Endothelial cell (in vitro differentiated cells): ENCODE results near the gene TNK2. TPM values are rescaled to one million over a fixed set of nuclear protein-coding genes. Genes with fewer than 3 reads are reported as not detected.
A peak's percentile ranks its signal among the peaks of the same experiment; 100 is the strongest.

ENCODE experiments used
- DNase-seq: peaks from one replicate; pipeline ENCODE4 v3.0.0; 2021; ENCODE audit warnings: low spot score
- H3K27ac Mint-ChIP-seq: one replicate; pipeline ENCODE4 v1.8.0; 2021; ENCODE audit warnings: mixed read lengths, inconsistent platforms; ENCODE audit not compliant: unreplicated experiment
- H3K27me3 Mint-ChIP-seq: one replicate; pipeline ENCODE4 v1.8.0; 2021; ENCODE audit warnings: mild to moderate bottlenecking, moderate library complexity, mixed read lengths, inconsistent platforms; ENCODE audit not compliant: unreplicated experiment
- H3K36me3 Mint-ChIP-seq: one replicate; pipeline ENCODE4 v1.8.0; 2021; ENCODE audit warnings: mild to moderate bottlenecking, low read depth, mixed read lengths, inconsistent platforms; ENCODE audit not compliant: unreplicated experiment
- H3K4me1 Mint-ChIP-seq: one replicate; pipeline ENCODE4 v1.8.0; 2021; ENCODE audit warnings: mild to moderate bottlenecking, mixed read lengths, inconsistent platforms; ENCODE audit not compliant: unreplicated experiment
- H3K4me3 Mint-ChIP-seq: one replicate; pipeline ENCODE4 v1.8.0; 2021; ENCODE audit warnings: mild to moderate bottlenecking, mixed read lengths, inconsistent platforms; ENCODE audit not compliant: unreplicated experiment
- H3K9me3 Mint-ChIP-seq: one replicate; pipeline ENCODE4 v1.8.0; 2021; ENCODE audit warnings: mixed read lengths, inconsistent platforms; ENCODE audit not compliant: unreplicated experiment
- total RNA-seq: library from RNA; stranded (reverse); fragmentation: NEBNext Ultra II Directional; extraction: Animal tissue kit (Norgen Biotek cat#: 25700); gene quantifications from one replicate; pipeline ENCODE4 v1.2.1, GENCODE V29; 2021; ENCODE audit not compliant: unreplicated experiment
- TF ChIP-seq, protein P1 (sequence below): fragments of 200-600 bp; sonication (generic); IDR thresholded peaks from one replicate; pipeline ENCODE4 v1.5.0; 2021; ENCODE audit warnings: antibody characterized with exemption; ENCODE audit not compliant: unreplicated experiment

TNK2 gene
- total RNA-seq, 1 donor from 2014 or later: 135 TPM

DNA sequence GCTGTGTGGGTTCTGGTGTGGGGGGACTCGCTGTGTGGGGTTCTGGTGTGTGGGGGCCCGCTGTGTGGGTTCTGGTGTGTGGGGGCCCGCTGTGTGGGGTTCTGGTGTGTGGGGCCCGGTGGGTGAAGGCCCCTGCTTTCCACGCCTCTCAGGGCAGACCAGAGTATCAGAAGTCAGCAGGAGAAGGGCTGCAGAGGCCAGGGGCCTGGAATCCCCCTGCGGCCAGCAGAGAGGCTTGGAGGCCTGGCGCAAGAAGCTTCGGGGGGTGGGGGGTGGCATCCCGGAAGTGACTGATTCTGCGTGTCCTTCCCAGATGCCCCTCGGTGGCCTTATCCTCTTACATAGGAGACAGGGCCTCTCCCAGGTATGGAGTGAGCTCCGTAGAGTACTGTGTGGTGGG is 37.4 kb downstream of the TNK2 start:
- Mint-ChIP-seq H3K4me3 (no peak overlapping the region), H3K9me3 (no peaks in the 10 kb centered on the region), H3K36me3 (peaks cover 12% of the 10 kb centered on the region), H3K4me1 (no peaks in the 10 kb centered on the region), H3K27ac (no peak overlapping the region), H3K27me3 (peaks cover 8% of the 10 kb centered on the region)
- no peak for DNase-seq
- TF ChIP-seq, protein P1, sequence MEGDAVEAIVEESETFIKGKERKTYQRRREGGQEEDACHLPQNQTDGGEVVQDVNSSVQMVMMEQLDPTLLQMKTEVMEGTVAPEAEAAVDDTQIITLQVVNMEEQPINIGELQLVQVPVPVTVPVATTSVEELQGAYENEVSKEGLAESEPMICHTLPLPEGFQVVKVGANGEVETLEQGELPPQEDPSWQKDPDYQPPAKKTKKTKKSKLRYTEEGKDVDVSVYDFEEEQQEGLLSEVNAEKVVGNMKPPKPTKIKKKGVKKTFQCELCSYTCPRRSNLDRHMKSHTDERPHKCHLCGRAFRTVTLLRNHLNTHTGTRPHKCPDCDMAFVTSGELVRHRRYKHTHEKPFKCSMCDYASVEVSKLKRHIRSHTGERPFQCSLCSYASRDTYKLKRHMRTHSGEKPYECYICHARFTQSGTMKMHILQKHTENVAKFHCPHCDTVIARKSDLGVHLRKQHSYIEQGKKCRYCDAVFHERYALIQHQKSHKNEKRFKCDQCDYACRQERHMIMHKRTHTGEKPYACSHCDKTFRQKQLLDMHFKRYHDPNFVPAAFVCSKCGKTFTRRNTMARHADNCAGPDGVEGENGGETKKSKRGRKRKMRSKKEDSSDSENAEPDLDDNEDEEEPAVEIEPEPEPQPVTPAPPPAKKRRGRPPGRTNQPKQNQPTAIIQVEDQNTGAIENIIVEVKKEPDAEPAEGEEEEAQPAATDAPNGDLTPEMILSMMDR: no peak

- no peaks in the 10 kb centered on the region for H3K9me3 Mint-ChIP-seq
- TF ChIP-seq, protein P1: no peak
- H3K27me3 Mint-ChIP-seq: peaks cover 11% of the 10 kb centered on the region
- H3K36me3 Mint-ChIP-seq: peaks cover 17% of the 10 kb centered on the region
- DNase-seq: no peak
- H3K4me1 Mint-ChIP-seq: no peaks in the 10 kb centered on the region
- no peak overlapping the region for H3K27ac Mint-ChIP-seq
- no peak overlapping the region for H3K4me3 Mint-ChIP-seq
These were observed 37.9 kb downstream of the TNK2 start for GRCh38 chr3:195870442-195870841.

DNA sequence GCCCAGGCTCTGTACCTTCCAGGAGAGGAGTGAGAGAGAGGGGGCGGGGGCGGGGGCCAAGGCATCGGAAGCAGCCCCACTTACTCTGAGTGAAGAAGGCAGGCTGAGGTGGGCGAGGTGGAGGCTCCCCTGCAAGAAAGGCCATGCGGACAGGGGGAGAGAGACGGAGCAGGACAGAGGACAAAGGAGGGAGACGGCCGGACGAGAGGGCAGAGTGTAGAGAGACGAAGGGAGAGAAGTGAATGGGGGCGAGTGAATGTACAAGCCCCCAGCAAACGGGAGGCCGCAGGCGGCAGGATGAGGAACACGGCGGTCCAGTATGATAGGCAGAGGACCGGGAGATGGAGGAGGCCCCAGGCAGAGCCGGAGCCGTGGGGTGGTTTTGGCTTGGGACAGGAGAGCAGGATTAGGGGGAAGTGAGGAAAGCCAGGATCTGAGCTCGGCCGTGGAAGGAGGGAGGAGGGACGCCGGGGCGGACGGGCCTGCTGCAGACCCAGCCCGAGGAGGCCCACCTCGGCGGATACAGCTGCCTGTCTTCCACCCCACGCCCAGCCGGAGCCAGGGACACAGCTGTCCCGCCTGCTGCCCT is 38.8 kb downstream of the TNK2 start:
- Mint-ChIP-seq H3K27ac (no peak overlapping the region), H3K4me3 (peak overlapping the region; percentile 74), H3K27me3 (peaks cover 11% of the 10 kb centered on the region), H3K36me3 (peaks cover 22% of the 10 kb centered on the region), H3K9me3 (no peaks in the 10 kb centered on the region), H3K4me1 (no peaks in the 10 kb centered on the region)
- no peak for DNase-seq
- TF ChIP-seq, protein P1: no peak

- Mint-ChIP-seq H3K36me3 (peaks cover 27% of the 10 kb centered on the region), H3K27me3 (peaks cover 15% of the 10 kb centered on the region), H3K4me3 (no peak overlapping the region), H3K27ac (no peak overlapping the region), H3K9me3 (no peaks in the 10 kb centered on the region), H3K4me1 (no peaks in the 10 kb centered on the region)
- no peak for DNase-seq
- TF ChIP-seq, protein P1: no peak
These were observed 39.4 kb downstream of the TNK2 start for GRCh38 chr3:195868866-195869412.

DNA sequence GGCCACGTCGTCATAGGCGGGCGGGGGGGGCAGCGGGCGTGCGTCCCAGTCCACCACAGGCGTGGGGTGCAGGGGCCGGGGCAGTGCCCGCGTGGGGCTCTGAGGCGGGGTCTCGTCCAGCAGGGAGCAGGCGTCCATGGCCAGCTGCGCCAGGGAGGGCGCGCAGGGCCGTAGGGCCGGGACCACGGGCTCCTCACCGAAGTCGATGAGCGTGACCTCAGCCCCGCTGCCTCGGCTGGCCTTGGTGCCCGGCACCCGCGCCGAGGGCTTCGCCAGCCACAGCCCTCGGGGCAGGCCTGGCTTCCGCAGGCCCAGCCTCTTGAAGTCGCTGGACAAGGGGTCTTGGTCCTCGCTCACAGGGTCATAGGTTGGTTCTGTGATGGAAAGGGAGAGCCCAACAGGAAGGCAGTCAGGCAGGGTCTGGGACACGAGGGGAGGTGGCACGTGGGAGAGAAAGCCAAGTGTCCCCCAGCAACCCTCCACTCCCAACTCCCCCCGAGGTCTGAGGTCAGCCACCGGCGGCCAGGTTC is 40.0 kb downstream of the TNK2 start:
- H3K4me1 Mint-ChIP-seq: no peaks in the 10 kb centered on the region
- H3K27me3 Mint-ChIP-seq: peaks cover 15% of the 10 kb centered on the region
- no peaks in the 10 kb centered on the region for H3K9me3 Mint-ChIP-seq
- peaks cover 27% of the 10 kb centered on the region for H3K36me3 Mint-ChIP-seq
- no peak overlapping the region for H3K4me3 Mint-ChIP-seq
- no peak overlapping the region for H3K27ac Mint-ChIP-seq
- DNase-seq: no peak
- TF ChIP-seq, protein P1: no peak
